ENCODE data around the gene ATP2A2.
"Not testable (repeated sequence)": the region's sequence is repeated elsewhere in the genome, so short reads cannot be mapped to it uniquely, and the experiment has no call there.

ATP2A2 gene

GRCh38 chr12:110301065-110301806 is 20.2 kb downstream of the ATP2A2 start:
- no peak for DNase-seq

GRCh38 chr12:110304061-110304551 is 23.1 kb downstream of the ATP2A2 start:
- peak; percentile 69 for DNase-seq

GRCh38 chr12:110307372-110307771 is 26.3 kb downstream of the ATP2A2 start:
- DNase-seq, result no peak

- DNase-seq, result no peak
Measured at GRCh38 chr12:110310763-110311162, 29.7 kb downstream of the ATP2A2 start.

- no peak for DNase-seq
Measured at GRCh38 chr12:110311903-110312302, 30.9 kb downstream of the ATP2A2 start.

GRCh38 chr12:110312581-110313360 is 31.7 kb downstream of the ATP2A2 start:
- DNase-seq, result peak; percentile 55

- peak; percentile 75 for DNase-seq
Measured at GRCh38 chr12:110314308-110314707, 33.3 kb downstream of the ATP2A2 start.

GRCh38 chr12:110316861-110317260 is 35.8 kb downstream of the ATP2A2 start:
- DNase-seq, result peak; percentile 92

- peak; percentile 73 for DNase-seq
Measured at GRCh38 chr12:110317911-110318310, 36.9 kb downstream of the ATP2A2 start.

GRCh38 chr12:110320550-110320949 is 39.5 kb downstream of the ATP2A2 start:
- DNase-seq, result no peak

- no peak for DNase-seq
Measured at GRCh38 chr12:110329710-110330109, 48.7 kb downstream of the ATP2A2 start.

- no peak for DNase-seq
Measured at GRCh38 chr12:110330124-110330523, 49.1 kb downstream of the ATP2A2 start.

GRCh38 chr12:110330544-110330943 is 49.5 kb downstream of the ATP2A2 start:
- peak; percentile 55 for DNase-seq

- no peak for DNase-seq
Measured at GRCh38 chr12:110333201-110333600, 52.2 kb downstream of the ATP2A2 start.

GRCh38 chr12:110335481-110336045 is 54.5 kb downstream of the ATP2A2 start:
- DNase-seq, result no peak

- no peak for DNase-seq
Measured at GRCh38 chr12:110337912-110338710, 57.1 kb downstream of the ATP2A2 start.

- DNase-seq, result no peak
Measured at GRCh38 chr12:110338754-110339153, 57.7 kb downstream of the ATP2A2 start.

GRCh38 chr12:110339184-110339952 is 58.3 kb downstream of the ATP2A2 start:
- no peak for DNase-seq

- not testable (repeated sequence) for DNase-seq
Measured at GRCh38 chr12:110340261-110340660, 59.2 kb downstream of the ATP2A2 start.

- no peak for DNase-seq
Measured at GRCh38 chr12:110340706-110341105, 59.7 kb downstream of the ATP2A2 start.

GRCh38 chr12:110342157-110342556 is 61.1 kb downstream of the ATP2A2 start:
- no peak for DNase-seq

- DNase-seq, result no peak
Measured at GRCh38 chr12:110343114-110343513, 62.1 kb downstream of the ATP2A2 start.
